Measurements from ENCODE around the gene BBC3. TPM values are rescaled to one million over a fixed set of nuclear protein-coding genes. Genes with fewer than 3 reads are reported as not detected.
A peak's percentile ranks its signal among the peaks of the same experiment; 100 is the strongest.
"Not testable (repeated sequence)": the region's sequence is repeated elsewhere in the genome, so short reads cannot be mapped to it uniquely, and the experiment has no call there.

The BBC3 gene
- total RNA-seq, 1 experiment from 2014 or later = 1.8 TPM

GRCh38 chr19:47258434-47258833 is 27.4 kb upstream of the BBC3 start:
- DNase-seq (ENCODE audit: low read depth) = no peak

- DNase-seq (ENCODE audit: low read depth) = no peak
Measured at GRCh38 chr19:47257411-47258169, 26.6 kb upstream of the BBC3 start.

GRCh38 chr19:47256693-47257410 is 25.9 kb upstream of the BBC3 start:
- peak; percentile 97 for DNase-seq (ENCODE audit: low read depth)

- DNase-seq (ENCODE audit: low read depth) = peak; percentile 96
Measured at GRCh38 chr19:47255879-47256692, 25.1 kb upstream of the BBC3 start, which contains the start of gene CCDC9. Gene CCDC9 (plus strand): TSS chr19:47256525. CDS start chr19:47258401, 1,876 bp downstream.

- DNase-seq (ENCODE audit: low read depth) = no peak
Measured at GRCh38 chr19:47253970-47254369, 23.0 kb upstream of the BBC3 start.

GRCh38 chr19:47253467-47253881 is 22.5 kb upstream of the BBC3 start:
- DNase-seq (ENCODE audit: low read depth) = peak; percentile 82

GRCh38 chr19:47253016-47253415 is 22.0 kb upstream of the BBC3 start:
- DNase-seq (ENCODE audit: low read depth) = not testable (repeated sequence)

GRCh38 chr19:47247308-47247990 is 16.4 kb upstream of the BBC3 start:
- DNase-seq (ENCODE audit: low read depth) = peak; percentile 68

GRCh38 chr19:47243776-47244547 is 13.0 kb upstream of the BBC3 start:
- DNase-seq (ENCODE audit: low read depth) = peak; percentile 94

GRCh38 chr19:47243364-47243775 is 12.4 kb upstream of the BBC3 start:
- DNase-seq (ENCODE audit: low read depth) = no peak

- peak; percentile 21 for DNase-seq (ENCODE audit: low read depth)
Measured at GRCh38 chr19:47241919-47242577, 11.0 kb upstream of the BBC3 start.

GRCh38 chr19:47240996-47241918 is 10.3 kb upstream of the BBC3 start:
- peak; percentile 63 for DNase-seq (ENCODE audit: low read depth)

GRCh38 chr19:47240556-47240955 is 9.6 kb upstream of the BBC3 start:
- no peak for DNase-seq (ENCODE audit: low read depth)

- peak; percentile 67 for DNase-seq (ENCODE audit: low read depth)
Measured at GRCh38 chr19:47239610-47240296, 8.8 kb upstream of the BBC3 start.

GRCh38 chr19:47239152-47239551 is 8.2 kb upstream of the BBC3 start:
- no peak for DNase-seq (ENCODE audit: low read depth)

GRCh38 chr19:47236072-47236675 is 5.2 kb upstream of the BBC3 start:
- no peak for DNase-seq (ENCODE audit: low read depth)

- DNase-seq (ENCODE audit: low read depth) = peak; percentile 71
Measured at GRCh38 chr19:47232422-47233211, 1.6 kb upstream of the BBC3 start.

All from RPMI7951 (cell line).